RWPE1 (cell line): Measurements from ENCODE around the gene RIOX2.

Experiments used
- CTCF ChIA-PET: fragments of 350-600 bp; sonication (Branson Sonifier 250); formaldehyde crosslinking; extraction: SDS; loops from one replicate; lab custom pipeline; 2021; lab: Yijun Ruan, JAX
- POLR2A ChIA-PET: fragments of 400-600 bp; formaldehyde crosslinking; extraction: SDS; loops from one replicate; lab custom pipeline; 2020; ENCODE audit warnings: antibody characterized with exemption; ENCODE audit not compliant: low non-redundant PET; lab: Yijun Ruan, JAX
- DNase-seq: peaks from one replicate; pipeline ENCODE4 v3.0.0; 2012; ENCODE audit warnings: low spot score
- H3K27ac ChIP-seq: fragments of 450-650 bp; 2 replicates; pipeline ENCODE4 v1.5.1; 2017
- TF ChIP-seq, protein P1 (sequence below): fragments of 450-650 bp; conservative IDR thresholded peaks from 2 replicates; pipeline ENCODE4 v1.5.1; 2017; ENCODE audit warnings: low read depth, mild to moderate bottlenecking

RIOX2 gene

DNA sequence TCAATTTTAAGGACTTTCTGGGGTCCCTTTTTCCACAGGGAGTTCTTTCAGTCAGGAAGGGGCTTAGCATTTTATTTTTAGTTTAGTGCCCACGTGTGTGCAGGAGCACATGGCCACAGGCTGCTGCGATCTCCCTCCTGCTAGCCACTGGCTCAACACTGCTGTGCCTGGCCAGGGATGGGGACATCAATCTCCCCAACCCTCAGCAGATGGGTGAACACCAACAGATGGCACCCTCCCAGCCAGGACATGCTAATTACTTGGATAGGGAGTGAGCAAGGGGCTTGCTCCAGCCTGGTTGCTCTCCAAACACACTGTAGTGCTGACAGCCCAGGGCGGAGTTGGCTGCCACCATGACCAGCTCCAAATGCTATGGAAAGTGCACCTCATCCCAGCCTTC is 7.4 kb upstream of the RIOX2 start:
- ChIA-PET CTCF (no interaction called here), POLR2A (no interaction called here)
- no peak for DNase-seq

DNA sequence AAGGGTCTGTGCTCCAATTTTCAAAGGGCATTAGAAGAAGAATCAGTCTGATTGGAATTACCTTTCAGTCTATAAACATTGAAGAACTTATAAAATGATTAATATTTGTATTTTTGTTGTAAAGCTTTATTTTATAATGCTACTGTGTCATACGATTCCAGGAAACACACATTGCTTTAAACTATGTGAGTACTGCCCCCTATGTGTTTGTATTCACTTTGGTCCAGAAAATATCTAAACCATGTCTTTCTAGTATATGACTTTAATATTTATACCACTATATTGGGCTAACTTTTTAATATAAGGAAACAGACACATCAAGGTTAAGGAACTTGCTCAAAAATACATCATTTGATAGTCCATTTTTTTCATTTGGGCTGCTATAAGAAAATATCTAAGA is 3.2 kb upstream of the RIOX2 start:
- no peak for DNase-seq
- TF ChIP-seq, protein P1, sequence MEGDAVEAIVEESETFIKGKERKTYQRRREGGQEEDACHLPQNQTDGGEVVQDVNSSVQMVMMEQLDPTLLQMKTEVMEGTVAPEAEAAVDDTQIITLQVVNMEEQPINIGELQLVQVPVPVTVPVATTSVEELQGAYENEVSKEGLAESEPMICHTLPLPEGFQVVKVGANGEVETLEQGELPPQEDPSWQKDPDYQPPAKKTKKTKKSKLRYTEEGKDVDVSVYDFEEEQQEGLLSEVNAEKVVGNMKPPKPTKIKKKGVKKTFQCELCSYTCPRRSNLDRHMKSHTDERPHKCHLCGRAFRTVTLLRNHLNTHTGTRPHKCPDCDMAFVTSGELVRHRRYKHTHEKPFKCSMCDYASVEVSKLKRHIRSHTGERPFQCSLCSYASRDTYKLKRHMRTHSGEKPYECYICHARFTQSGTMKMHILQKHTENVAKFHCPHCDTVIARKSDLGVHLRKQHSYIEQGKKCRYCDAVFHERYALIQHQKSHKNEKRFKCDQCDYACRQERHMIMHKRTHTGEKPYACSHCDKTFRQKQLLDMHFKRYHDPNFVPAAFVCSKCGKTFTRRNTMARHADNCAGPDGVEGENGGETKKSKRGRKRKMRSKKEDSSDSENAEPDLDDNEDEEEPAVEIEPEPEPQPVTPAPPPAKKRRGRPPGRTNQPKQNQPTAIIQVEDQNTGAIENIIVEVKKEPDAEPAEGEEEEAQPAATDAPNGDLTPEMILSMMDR: no peak
- ChIA-PET POLR2A (no interaction called here), CTCF (no interaction called here)
- no peak overlapping the region for H3K27ac ChIP-seq

More for the DNA sequence above, 7.4 kb upstream of the RIOX2 start:
- no peak overlapping the region for H3K27ac ChIP-seq
- TF ChIP-seq, protein P1: no peak

- DNase-seq: no peak
- CTCF ChIA-PET: no interaction called here
- TF ChIP-seq, protein P1: no peak
- no peak overlapping the region for H3K27ac ChIP-seq
- POLR2A ChIA-PET: no interaction called here
These were observed 2.8 kb upstream of the RIOX2 start for GRCh38 chr3:97974996-97975395.

DNA sequence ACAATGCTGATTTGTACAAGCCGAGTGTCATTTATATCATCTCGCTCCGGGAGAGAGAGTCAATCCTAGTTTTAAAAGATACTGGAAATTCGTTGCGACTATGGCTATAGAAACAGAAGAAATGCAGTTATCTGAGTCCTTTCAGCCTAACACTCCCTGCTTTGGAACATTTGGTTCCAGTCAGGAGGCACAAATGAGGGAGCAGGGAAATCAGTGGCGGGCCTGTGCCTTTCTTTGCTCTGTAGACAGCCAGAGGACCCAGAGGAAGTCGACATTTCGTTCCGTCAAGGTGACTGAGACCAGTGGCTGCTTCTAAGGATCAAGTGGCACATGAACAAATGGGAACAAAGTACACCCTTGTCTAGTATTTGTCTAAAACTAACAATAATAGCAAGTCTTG is 745 bp upstream of the RIOX2 start:
- no peak overlapping the region for H3K27ac ChIP-seq
- TF ChIP-seq, protein P1: no peak
- CTCF ChIA-PET: no interaction called here
- POLR2A ChIA-PET: no interaction called here
- DNase-seq: no peak

DNA sequence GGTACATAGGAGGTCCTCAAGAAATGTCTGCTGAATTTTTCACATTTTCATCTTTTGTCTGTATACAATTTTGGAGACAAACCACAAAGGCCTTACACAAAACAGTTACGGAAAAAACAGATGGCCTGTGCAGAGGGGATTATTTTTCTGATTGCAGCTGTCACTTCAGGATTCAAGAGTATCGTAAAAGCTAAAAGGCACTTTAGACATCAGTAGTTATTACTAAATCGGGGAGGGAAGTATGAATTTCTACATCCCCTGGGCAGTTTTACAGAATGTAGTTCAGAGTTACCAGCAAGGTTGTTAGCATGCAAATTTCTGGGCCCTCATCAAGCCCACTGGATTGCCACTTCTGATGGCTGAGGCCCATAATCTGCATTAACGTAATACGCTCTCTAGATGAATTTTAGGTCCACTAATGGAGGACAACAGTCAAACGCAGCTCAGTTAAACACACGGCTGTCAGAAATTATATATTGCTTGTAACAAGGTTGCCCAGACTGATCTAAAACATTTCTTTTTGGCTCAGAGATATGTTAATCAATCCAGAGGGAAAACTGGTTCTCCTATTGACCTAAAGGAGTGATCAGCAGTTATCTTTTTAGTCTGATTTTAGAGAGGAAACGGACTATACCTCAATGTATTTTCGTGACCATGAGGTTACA is 1.1 kb downstream of the RIOX2 start:
- H3K27ac ChIP-seq: no peak overlapping the region
- TF ChIP-seq, protein P1: no peak
- ChIA-PET CTCF (interaction anchor here (0.8 to 1.0 kb wide), 2 partner anchors 50 to 55 kb away, joined by 3 to 8 read pairs; no protein-coding TSS in a partner anchor), POLR2A (no interaction called here)
- no peak for DNase-seq

- POLR2A ChIA-PET: no interaction called here
- H3K27ac ChIP-seq: no peak overlapping the region
These were observed 2.1 kb downstream of the RIOX2 start for GRCh38 chr3:97970156-97970555.

More at GRCh38 chr3:97970156-97970555, 2.1 kb downstream of the RIOX2 start:
- no peak for DNase-seq
- CTCF ChIA-PET: no interaction called here
- TF ChIP-seq, protein P1: no peak
